Skeletal muscle satellite cell (primary cell): Measurements from ENCODE around the gene UBE4B.

Experiments
- H3K27me3 ChIP-seq: 2 replicates; pipeline ENCODE4 v1.7.0; 2013; ENCODE audit warnings: low read length; ENCODE audit not compliant: control insufficient read depth, insufficient read depth
- H3K36me3 ChIP-seq: 2 replicates; pipeline ENCODE4 v1.7.0; 2013; ENCODE audit warnings: mild to moderate bottlenecking, control low read depth, low read length; ENCODE audit not compliant: insufficient read depth
- H3K4me1 ChIP-seq: 2 replicates; pipeline ENCODE4 v1.7.0; 2013; ENCODE audit warnings: low read length; ENCODE audit not compliant: control insufficient read depth, insufficient read depth
- H3K4me2 ChIP-seq: 2 replicates; pipeline ENCODE4 v1.7.0; 2013; ENCODE audit warnings: mild to moderate bottlenecking, low read length
- H3K4me3 ChIP-seq: 2 replicates; pipeline ENCODE4 v1.7.0; 2013; ENCODE audit warnings: low read length
- H3K9ac ChIP-seq: 2 replicates; pipeline ENCODE4 v1.7.0; 2013; ENCODE audit warnings: mild to moderate bottlenecking, low read depth, low read length, moderate library complexity
- H3K9me3 ChIP-seq: replicated peaks from 2 replicates; pipeline ENCODE4 v1.7.0; 2013; ENCODE audit warnings: mild to moderate bottlenecking, control low read depth, low read length

Gene UBE4B

DNA sequence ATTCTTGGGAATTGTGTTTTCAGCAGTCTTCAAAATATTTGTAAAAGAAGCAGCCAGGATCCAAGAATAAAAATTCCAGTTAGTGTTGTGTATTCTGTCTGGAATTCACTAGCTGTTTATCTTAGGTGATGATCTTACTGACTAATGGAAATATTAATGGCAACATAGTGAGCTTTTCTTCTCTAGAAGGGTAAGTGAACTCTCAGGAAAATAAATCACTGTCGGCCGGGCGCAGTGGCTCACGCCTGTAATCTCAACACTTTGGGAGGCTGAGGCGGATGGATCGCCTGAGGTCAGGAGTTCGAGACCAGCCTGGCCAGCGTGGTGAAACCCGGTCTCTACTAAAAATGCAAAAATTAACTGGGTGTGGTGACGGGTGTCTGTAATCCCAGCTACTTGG is 90.2 kb downstream of the UBE4B start:
- Histone ChIP-seq H3K4me1 (peaks cover 13% of the 10 kb centered on the region), H3K36me3 (peaks cover 21% of the 10 kb centered on the region), H3K4me2 (no peak overlapping the region), H3K27me3 (no peaks in the 10 kb centered on the region), H3K4me3 (no peak overlapping the region), H3K9me3 (no peaks in the 10 kb centered on the region), H3K9ac (no peak overlapping the region)

GRCh38 chr1:10128101-10128765 is 95.5 kb downstream of the UBE4B start:
- no peak overlapping the region for H3K4me2 ChIP-seq
- H3K4me1 ChIP-seq: peaks cover 3% of the 10 kb centered on the region
- H3K9ac ChIP-seq: no peak overlapping the region
- H3K27me3 ChIP-seq: no peaks in the 10 kb centered on the region
- H3K36me3 ChIP-seq: peaks cover 37% of the 10 kb centered on the region
- no peaks in the 10 kb centered on the region for H3K9me3 ChIP-seq
- no peak overlapping the region for H3K4me3 ChIP-seq

- Histone ChIP-seq H3K27me3 (no peaks in the 10 kb centered on the region), H3K4me1 (no peaks in the 10 kb centered on the region), H3K36me3 (peaks cover 53% of the 10 kb centered on the region), H3K9me3 (no peaks in the 10 kb centered on the region), H3K4me3 (no peak overlapping the region), H3K9ac (no peak overlapping the region), H3K4me2 (no peak overlapping the region)
These were observed 99.6 kb downstream of the UBE4B start for GRCh38 chr1:10132316-10132715.

- H3K4me1 ChIP-seq: no peaks in the 10 kb centered on the region
- no peak overlapping the region for H3K4me3 ChIP-seq
- no peaks in the 10 kb centered on the region for H3K27me3 ChIP-seq
- H3K9ac ChIP-seq: no peak overlapping the region
- peaks cover 56% of the 10 kb centered on the region for H3K36me3 ChIP-seq
- no peak overlapping the region for H3K4me2 ChIP-seq
- no peaks in the 10 kb centered on the region for H3K9me3 ChIP-seq
These were observed 100.1 kb downstream of the UBE4B start for GRCh38 chr1:10132852-10133251.

DNA sequence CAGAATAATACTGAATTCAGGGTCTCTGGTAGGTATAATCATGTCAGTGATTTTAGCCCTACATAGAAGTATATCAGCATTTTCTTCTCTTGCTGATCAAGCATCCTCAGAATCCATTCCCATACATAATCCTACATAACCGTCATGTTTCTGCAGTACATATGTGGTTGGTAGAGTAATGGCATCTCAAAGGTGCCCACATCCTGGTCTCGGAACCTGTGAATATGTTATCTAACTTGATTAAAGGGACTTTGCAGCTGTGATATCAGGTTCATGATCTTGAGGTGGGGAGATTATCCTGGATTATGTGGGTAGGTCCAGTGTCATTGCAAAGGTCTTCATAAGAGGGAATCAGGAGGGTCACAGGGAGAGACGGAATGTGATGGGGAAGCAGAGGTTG is 108.2 kb downstream of the UBE4B start:
- Histone ChIP-seq H3K4me3 (no peak overlapping the region), H3K36me3 (peaks cover 33% of the 10 kb centered on the region), H3K4me1 (no peaks in the 10 kb centered on the region), H3K9ac (no peak overlapping the region), H3K9me3 (no peaks in the 10 kb centered on the region), H3K27me3 (no peaks in the 10 kb centered on the region), H3K4me2 (no peak overlapping the region)

GRCh38 chr1:10143961-10144485 is 111.3 kb downstream of the UBE4B start:
- peaks cover 28% of the 10 kb centered on the region for H3K36me3 ChIP-seq

DNA sequence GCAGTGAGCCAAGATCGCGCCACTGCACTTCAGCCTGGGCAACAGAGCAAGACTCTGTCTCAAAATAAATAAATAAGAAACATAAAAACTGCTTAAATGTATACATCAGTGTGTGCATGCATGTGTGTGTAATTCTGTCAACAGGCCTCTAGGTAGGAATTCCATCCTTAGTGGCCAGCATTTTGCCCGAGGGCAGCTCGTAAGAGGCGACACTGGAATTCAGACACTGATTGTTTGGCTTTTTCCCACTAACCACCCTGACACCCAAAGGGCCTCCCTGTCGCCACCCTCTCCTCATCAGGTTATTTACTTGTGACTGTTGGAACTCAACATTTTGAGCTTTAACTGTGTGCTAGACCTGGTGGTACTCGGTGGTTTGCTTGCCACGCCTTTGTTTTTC is 113.6 kb downstream of the UBE4B start:
- H3K9ac ChIP-seq: no peak overlapping the region
- H3K36me3 ChIP-seq: peaks cover 20% of the 10 kb centered on the region
- H3K9me3 ChIP-seq: no peaks in the 10 kb centered on the region
- H3K4me2 ChIP-seq: no peak overlapping the region
- no peaks in the 10 kb centered on the region for H3K27me3 ChIP-seq
- H3K4me3 ChIP-seq: no peak overlapping the region
- H3K4me1 ChIP-seq: no peaks in the 10 kb centered on the region

More at GRCh38 chr1:10143961-10144485, 111.3 kb downstream of the UBE4B start:
- H3K9ac ChIP-seq: no peak overlapping the region
- no peaks in the 10 kb centered on the region for H3K27me3 ChIP-seq
- H3K4me1 ChIP-seq: no peaks in the 10 kb centered on the region
- no peaks in the 10 kb centered on the region for H3K9me3 ChIP-seq
- no peak overlapping the region for H3K4me3 ChIP-seq
- H3K4me2 ChIP-seq: no peak overlapping the region

DNA sequence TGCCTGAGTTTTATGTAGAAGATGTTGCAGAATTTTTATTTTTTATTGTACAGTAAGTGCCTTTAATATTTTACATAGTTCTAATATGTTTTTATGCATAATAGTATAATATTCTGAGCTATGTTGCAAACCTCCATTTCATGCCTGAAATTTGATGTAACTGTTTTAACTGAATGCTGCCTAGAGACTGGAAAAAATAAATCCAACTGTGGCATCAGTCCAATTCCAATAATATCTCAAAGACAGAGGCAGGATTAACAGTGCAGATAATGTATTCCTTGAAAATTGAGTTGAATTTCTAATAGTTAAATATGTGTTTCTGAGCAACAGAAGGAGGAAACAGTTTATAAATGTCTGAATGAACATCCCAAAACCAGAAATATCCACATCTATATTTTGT is 116.5 kb downstream of the UBE4B start:
- H3K4me3 ChIP-seq: no peak overlapping the region
- no peak overlapping the region for H3K4me2 ChIP-seq
- no peaks in the 10 kb centered on the region for H3K27me3 ChIP-seq
- H3K4me1 ChIP-seq: no peaks in the 10 kb centered on the region
- H3K9me3 ChIP-seq: no peaks in the 10 kb centered on the region
- H3K9ac ChIP-seq: no peak overlapping the region
- peaks cover 11% of the 10 kb centered on the region for H3K36me3 ChIP-seq

DNA sequence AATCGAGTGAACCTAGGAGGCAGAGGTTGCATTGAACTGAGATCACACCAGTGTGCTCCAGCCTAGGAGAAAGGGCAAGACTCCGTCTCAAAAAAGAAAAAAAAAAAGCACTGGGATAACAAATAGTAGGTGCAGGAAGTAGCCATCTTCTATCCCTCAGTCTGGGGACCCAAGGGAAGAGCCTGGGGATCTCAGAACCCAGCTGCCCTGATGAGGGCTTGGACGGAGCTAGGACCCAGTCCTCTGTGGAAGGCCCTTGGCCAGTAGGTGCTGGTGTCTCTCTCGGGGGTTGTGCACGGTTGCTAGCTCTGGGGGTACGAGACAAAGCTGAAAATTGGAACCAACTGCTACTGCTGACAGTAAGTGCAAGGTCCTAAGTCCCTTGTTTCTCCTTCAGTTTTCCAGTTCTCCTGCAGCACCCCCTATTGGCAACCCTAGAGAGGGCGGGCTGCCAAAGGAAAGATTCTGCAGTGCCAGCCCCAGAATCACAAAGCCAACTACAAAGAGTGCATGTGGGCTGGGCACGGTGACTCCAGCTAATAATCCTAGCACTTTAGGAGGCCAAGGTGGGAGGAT is 120.0 kb downstream of the UBE4B start:
- Histone ChIP-seq H3K4me3 (no peak overlapping the region), H3K36me3 (peaks cover 7% of the 10 kb centered on the region), H3K27me3 (no peaks in the 10 kb centered on the region), H3K9ac (no peak overlapping the region), H3K4me1 (no peaks in the 10 kb centered on the region), H3K4me2 (no peak overlapping the region), H3K9me3 (no peaks in the 10 kb centered on the region)

- peaks cover 15% of the 10 kb centered on the region for H3K36me3 ChIP-seq
These were observed 122.4 kb downstream of the UBE4B start for GRCh38 chr1:10155087-10155712.

DNA sequence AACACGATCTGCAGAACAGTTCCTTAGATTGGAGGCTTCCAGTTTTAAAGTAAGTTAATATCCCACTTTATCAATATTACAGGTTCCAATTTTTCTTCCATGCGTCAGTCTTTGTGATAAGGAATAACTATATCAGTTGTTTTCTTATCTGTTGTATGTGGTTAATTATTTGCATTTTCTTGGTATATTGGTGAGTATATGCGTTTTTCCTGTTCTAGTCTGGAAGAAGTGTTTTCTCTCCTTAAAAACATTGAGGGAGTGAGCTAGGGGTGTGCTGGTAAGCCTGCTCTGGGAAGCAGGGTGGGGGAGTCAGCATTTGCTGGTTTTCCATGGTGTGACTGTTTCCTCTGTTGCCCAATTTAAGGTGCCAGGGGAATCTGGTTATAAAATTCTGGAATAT is 127.4 kb downstream of the UBE4B start:
- H3K4me3 ChIP-seq: no peak overlapping the region
- H3K4me1 ChIP-seq: no peaks in the 10 kb centered on the region
- no peak overlapping the region for H3K4me2 ChIP-seq
- peaks cover 24% of the 10 kb centered on the region for H3K36me3 ChIP-seq
- no peaks in the 10 kb centered on the region for H3K9me3 ChIP-seq
- no peak overlapping the region for H3K9ac ChIP-seq
- no peaks in the 10 kb centered on the region for H3K27me3 ChIP-seq

More at GRCh38 chr1:10155087-10155712, 122.4 kb downstream of the UBE4B start:
- Histone ChIP-seq H3K9ac (no peak overlapping the region), H3K4me1 (no peaks in the 10 kb centered on the region), H3K9me3 (no peaks in the 10 kb centered on the region), H3K4me3 (no peak overlapping the region), H3K27me3 (no peaks in the 10 kb centered on the region), H3K4me2 (no peak overlapping the region)
